Stimulated activated CD4-positive, alpha-beta T cell treated with anti-CD3 and anti-CD28 coated beads, Interleukin-2, amount 100 ng/mL, for 24 hours (primary cell): ENCODE measurements around the gene CMAS.
"Not testable (repeated sequence)": the region's sequence is repeated elsewhere in the genome, so short reads cannot be mapped to it uniquely, and the experiment has no call there.

Source experiments
- DNase-seq, 2 donors: peaks; one replicate each; pipeline ENCODE4 v3.0.0-alpha.2; 2020

Gene CMAS

GRCh38 chr12:22048351-22049041 is 2.5 kb downstream of the CMAS start:
- no peak for DNase-seq

GRCh38 chr12:22050078-22050477 is 4.1 kb downstream of the CMAS start:
- no peak for DNase-seq

- no peak for DNase-seq
Measured at GRCh38 chr12:22051114-22051698, 5.2 kb downstream of the CMAS start.

GRCh38 chr12:22052994-22053393 is 7.0 kb downstream of the CMAS start:
- DNase-seq: not testable (repeated sequence)

- DNase-seq: no peak
Measured at GRCh38 chr12:22054155-22054554, 8.1 kb downstream of the CMAS start.

GRCh38 chr12:22056607-22057006 is 10.6 kb downstream of the CMAS start:
- DNase-seq: no peak

- no peak for DNase-seq
Measured at GRCh38 chr12:22059976-22060647, 14.1 kb downstream of the CMAS start.

GRCh38 chr12:22064968-22065367 is 18.9 kb downstream of the CMAS start:
- DNase-seq: no peak

- no peak for DNase-seq
Measured at GRCh38 chr12:22066310-22066709, 20.3 kb downstream of the CMAS start.

GRCh38 chr12:22069851-22070250 is 23.8 kb downstream of the CMAS start:
- no peak for DNase-seq

GRCh38 chr12:22082190-22082701 is 36.2 kb downstream of the CMAS start:
- DNase-seq: no peak

- DNase-seq: peak in 1 of 2 donors; percentile 4
Measured at GRCh38 chr12:22083167-22083566, 37.1 kb downstream of the CMAS start.

- no peak for DNase-seq
Measured at GRCh38 chr12:22084852-22085251, 38.8 kb downstream of the CMAS start.

GRCh38 chr12:22088886-22089285 is 42.9 kb downstream of the CMAS start:
- no peak for DNase-seq

- no peak for DNase-seq
Measured at GRCh38 chr12:22089486-22089885, 43.5 kb downstream of the CMAS start.

GRCh38 chr12:22099062-22099461 is 53.0 kb downstream of the CMAS start:
- not testable (repeated sequence) for DNase-seq

GRCh38 chr12:22100958-22101748 is 55.1 kb downstream of the CMAS start:
- DNase-seq: peak; percentile 25 to 44

- peak; percentile 28 to 34 for DNase-seq
Measured at GRCh38 chr12:22101749-22102243, 55.8 kb downstream of the CMAS start.

GRCh38 chr12:22103418-22103817 is 57.4 kb downstream of the CMAS start:
- no peak for DNase-seq

GRCh38 chr12:22105542-22105941 is 59.5 kb downstream of the CMAS start:
- no peak for DNase-seq

- DNase-seq: no peak
Measured at GRCh38 chr12:22110176-22110575, 64.2 kb downstream of the CMAS start.
